GM21723 (cell line): ENCODE data around the gene DNAJC5.

ENCODE experiments used
- ATAC-seq: cut with Tn5 transposase; IDR thresholded peaks from one replicate; pipeline ENCODE4 v1.9.1; 2021; ENCODE audit warnings: mild to moderate bottlenecking, moderate library complexity; ENCODE audit not compliant: unreplicated experiment

DNAJC5 gene

DNA sequence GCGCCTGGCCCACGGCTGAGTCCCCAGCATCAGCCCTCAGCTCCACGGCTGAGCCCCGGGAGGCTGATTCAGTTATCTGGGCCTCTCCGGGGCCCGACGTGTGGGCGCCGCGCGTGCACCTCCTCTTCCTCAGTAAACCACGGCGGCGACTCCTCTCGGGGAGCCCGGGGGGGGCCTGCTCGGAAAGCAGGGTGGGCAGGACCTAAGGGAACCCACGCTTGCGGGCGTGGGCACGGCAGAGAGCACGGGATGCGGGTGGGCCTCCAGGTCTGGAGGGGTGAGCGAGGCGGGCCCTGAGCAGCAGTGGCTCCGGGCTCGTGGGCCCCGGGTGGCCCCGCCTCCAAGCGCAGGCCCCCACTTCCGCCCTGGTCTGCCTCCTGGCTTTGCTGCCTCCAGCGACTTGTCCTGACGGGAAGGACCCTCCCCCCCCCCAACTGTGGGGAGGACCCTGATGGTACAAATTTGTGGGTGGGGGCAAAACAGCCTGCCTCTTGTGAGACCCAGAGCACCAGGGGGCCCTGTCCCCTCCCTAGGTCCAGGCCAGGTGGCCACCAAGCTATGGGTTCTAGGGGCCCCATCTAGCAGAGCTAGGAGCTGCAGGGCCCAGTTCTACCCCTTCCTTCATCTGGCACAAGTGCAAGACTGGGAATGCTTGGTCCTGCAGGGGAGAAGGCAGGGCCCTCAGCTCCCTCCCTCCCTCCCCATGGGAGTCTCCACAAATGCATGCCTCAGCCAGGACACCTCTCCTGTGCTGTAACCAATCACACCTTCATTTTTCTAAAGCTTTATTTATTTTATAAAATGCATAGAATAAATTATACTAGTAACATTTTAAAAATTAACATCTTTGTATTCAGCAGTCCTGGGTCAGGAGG, 44.4 kb downstream of the DNAJC5 start:
- ATAC-seq: no peak

DNA sequence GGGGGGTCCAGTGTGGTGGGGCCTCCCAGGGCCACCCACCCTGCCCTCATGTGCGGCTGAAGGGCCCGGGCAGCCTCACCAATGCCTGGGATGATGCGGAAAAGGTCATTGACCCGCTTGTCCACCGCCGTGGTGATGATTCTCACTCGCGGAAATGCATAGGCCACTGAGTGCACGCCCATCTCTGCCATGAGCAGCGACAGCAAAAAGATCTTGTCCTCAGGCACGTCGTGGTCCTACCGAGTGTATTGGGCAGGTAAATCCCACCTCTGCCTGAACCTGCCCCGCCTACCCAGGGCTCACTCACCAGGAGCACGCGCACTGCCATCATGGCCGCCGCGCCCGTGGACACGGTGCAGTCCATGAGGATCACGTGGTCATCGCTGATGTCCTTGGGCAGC, 45.1 kb downstream of the DNAJC5 start:
- ATAC-seq: no peak

DNA sequence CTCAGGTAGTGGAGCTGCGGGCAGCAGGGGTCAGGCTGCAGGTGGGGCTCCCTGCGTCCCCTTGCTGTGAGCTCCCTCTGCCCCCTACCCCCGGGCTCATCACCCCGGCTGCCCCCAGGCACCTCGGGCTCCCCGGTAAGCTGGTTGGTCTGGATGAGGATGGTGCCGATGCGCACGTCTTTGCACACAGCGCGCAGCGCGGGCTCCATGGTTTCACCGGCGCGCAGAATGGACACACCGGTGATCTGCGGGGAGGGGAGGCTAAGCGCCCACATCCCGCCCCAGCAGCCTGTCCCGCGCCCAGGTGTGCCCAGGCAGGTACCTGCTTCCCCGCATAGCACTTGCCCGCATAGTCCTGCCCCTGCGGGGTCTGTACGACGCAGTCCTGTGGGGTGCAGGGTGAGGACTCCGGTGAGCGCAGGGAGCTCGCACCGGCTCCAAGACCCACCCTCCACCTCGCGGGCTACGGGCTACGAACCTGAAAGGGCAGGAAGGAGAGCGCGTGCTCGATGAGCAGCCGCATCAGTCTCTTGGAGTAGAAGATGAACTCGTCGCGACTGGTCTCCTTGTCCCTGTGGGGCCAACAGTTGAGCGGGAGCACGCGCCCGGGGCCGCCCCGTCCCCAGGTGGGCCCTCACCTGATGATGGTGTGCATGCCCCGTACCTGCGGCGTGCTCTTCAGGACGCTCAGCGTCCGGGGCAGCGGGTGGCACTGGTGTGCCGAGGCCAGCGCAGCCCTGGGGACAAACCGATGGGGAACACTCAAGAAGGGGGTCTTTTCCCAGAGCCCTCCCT, 45.7 kb downstream of the DNAJC5 start:
- no peak for ATAC-seq

DNA sequence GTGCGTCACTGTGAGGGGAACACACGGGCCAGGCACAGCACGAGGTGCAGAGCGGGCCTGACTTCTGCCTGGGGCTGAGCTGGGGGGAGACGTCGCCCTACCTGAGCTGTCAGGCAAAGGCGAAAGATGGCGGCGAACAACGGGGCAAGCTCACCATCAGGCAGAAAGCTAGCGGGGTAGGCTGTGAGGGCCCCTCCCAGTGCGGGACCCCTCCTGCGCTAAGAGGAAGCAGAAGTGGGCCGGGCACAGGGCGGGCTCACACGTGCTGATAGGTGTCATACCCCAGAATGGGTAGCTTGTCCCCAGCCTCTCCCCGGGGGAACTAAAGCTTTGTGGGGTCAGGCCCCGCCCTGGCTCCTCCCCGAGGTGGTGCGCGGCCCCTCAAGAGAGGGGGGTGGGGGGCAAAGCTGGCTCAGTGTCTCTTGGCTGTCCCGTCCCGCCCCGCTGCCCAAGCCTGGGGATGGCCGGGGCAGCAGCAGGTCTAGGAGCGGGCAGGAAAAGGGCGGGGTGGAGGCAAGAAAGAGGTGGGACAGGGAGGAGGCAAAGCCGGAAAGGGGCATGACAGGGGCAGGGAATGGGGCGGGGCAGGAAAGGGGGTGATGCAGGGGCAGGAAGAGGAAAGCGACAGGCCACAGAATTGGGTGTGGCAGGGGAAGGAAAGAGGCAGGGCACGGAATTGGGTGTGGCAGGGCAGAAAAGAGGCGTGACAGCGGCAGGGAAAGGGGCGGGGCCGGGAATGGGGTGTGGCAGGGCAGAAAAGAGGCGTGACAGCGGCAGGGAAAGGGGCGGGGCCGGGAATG, 46.6 kb downstream of the DNAJC5 start:
- no peak for ATAC-seq

DNA sequence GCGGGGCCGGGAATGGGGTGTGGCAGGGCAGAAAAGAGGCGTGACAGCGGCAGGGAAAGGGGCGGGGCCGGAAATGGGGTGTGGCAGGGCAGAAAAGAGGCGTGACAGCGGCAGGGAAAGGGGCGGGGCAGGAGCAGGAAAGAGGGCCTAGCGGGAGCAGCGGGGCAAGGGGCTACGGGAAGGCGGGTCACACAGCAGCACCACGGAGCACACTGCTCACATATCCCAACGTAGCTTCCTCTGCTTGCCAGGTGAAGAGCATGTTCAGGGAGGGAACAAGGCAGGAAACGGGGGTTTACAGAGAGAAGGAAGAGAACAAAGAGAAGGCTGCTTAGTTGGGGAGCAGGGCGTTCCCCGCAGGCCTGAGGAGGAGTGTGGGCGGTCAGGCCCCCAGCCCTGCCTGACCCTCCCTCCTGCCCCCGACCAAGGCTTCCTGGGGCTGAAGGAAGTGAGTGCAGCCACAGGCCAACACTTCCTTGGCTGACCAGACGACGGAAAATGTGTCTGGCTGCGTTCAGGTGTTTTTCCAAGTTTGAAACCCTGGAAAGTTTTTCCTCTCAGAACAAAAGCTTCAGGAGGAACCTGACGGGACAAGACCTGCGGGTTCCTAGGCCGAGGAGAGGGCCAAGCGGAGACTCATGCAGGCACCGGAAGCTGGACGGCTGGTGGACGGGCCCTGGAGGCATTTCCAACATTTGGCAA, 47.5 kb downstream of the DNAJC5 start:
- no peak for ATAC-seq

DNA sequence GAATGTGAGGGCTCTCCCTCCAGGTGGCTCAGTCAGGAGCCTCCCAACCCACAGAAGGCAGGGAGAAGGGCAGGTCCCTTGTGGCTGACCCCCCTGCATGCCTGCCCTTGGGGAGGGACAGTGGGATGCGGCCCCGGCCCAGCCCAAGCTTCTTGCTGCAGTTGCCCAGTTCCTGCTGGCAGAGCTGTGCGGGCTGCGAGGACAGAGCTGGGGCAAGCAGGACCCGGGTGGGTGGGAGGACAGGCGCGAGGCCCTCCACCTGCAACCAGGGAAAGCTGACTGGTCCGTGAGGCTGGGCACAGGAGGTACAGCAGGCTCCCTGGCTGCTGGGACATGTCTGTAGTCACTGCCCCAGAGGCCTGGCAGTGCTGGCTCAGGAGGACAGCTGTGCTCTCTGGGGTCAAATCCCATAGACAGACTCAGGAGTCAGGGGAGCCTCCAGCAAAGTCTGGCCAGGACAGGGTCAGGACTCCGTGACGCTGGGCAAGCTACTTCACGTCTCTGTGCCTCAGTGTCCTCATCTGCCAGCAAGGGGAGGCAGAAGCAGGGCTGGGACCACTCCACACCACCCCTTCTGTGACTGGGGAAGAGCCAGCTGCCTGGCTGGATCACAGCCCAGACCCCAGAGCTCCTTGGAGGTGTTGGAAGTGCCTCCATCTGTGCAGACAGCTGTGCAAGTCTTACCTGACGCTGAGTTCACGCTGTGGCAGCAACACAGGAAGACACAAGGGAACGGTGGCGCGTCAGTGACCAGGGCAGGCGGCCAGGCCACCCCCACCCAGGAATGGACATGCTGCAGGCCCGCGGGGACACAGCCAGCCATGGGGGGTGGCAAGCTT, 48.3 kb downstream of the DNAJC5 start:
- ATAC-seq: no peak

DNA sequence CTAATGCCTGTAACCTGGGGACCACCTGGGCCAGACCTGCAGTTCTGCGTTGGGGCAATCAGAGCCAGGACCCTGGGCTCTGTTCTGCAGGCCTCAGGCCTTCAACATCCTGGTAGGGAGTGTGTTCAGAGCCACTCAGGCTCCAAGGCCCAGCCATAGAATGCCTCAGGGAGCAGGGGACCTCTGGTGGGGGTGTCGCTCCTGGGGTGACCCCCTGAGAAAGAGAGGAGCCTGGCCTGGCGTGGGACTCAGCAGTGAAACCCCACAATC, 48.8 kb downstream of the DNAJC5 start:
- ATAC-seq: no peak

DNA sequence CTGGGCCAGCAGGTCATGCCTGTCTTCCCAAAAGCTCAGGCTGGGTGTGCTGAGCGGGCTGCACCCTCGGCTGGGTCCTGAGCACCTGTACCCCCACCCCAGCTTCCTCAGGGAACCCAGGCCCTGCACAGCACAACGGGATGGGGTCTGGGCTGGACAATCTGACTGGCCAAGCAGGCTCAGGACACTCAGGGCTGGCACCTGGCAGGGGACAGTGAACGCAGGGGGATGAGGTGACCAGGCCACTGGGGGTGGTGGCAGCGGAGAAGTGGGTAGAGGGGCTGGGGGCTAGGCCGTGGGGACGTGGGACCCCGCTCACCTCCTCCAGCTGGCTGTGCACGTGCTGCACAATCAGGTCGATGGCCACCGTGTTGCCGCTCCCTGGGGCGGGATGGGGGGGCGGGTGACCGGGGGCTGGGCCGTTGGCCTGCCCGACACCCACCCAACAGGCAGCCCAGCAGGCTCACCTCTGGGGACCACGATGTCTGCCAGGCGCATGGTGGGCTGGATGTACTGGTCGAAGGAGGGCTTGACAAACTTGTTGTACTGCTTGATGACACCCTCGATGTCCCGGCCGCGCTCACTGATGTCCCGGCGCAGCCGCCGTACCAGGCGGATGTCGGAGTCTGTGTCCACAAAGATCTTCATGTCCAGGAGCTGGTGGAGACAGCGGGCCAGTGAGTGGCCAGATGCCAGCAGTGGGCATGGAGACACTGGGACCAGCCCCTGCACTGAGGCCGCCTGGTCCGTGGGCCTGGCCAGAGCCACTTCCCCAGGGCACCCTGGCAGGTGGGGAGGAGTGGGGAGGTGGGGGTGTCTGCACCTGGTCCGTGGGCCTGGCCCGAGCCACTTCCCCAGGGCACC, 49.4 kb downstream of the DNAJC5 start:
- ATAC-seq: no peak

DNA sequence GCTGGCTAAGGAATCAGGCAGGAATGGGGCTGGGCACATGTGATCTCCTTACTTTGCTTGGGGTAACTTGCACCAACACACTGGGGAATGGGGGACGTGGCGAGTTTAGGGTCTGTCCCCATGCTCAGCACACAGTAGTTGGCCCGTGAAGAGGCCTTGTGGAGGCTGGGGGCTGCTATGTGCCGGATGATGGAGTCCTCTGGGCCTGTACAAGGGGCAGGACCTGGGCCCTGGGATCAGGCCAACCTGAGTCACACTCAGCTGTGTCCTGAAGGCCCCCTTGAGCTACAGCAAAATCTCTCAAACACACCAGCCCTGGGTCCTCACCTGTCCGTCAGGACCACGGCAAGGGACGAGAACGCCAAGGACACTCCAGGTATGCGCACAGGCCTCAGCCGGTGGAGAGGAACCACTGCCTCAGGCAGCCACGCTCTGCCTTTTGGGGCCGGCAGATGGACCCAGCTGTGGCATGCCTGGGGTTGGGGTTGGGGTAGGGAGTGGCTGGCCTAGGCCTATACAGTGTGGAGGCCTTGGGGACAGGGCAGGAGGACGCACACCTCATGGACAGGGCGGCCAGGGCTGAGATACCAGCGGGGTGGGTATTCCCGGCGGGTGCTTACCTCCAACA, 50.2 kb downstream of the DNAJC5 start:
- ATAC-seq: no peak

DNA sequence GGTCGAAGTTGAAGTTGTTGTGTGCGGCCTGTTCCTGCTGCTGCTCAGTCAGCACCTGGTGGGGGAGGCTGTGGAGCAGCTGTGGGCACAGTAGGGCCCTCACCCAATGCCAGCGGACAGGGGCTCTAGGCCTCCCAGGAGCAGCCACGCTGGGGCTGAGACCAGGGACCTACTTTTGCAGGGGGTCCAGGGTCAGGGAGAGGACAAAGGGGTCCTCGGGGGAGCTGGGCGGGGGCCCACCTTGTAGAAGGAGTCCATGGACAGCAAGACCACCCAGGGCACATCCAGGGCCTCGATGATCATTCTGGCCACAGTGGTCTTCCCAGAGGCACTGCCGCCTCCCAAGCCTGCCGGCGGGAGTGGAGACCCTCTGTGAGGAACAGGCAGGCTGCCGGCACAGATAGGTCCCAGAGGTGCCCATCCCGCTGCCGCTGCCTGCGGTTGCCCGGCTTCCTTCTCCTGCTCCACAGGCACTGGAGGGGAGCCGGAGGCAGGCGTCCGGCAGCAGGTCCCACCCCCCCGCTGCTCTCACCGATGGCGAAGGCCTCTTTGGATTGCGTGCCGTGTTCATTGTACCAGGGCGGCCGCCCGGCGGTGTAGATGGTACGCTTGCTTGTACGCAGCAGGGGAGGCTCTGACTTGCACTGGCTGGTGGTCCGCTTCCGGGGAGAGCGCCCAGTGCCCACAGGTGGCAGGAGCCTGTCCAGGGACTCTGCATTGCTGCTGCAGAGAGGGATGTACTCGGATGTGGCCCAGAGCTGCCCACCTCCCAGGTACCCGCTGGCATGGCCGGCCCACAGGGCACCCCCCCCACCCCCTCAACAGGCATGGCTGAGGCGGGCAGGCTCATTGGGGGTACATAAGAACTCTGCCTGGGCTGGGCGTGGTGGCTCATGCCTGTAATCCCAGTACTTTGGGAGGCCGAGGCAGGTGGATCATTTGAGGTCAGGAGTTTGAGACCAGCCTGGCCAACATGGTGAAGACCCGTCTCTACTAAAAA, 51.3 kb downstream of the DNAJC5 start:
- no peak for ATAC-seq

DNA sequence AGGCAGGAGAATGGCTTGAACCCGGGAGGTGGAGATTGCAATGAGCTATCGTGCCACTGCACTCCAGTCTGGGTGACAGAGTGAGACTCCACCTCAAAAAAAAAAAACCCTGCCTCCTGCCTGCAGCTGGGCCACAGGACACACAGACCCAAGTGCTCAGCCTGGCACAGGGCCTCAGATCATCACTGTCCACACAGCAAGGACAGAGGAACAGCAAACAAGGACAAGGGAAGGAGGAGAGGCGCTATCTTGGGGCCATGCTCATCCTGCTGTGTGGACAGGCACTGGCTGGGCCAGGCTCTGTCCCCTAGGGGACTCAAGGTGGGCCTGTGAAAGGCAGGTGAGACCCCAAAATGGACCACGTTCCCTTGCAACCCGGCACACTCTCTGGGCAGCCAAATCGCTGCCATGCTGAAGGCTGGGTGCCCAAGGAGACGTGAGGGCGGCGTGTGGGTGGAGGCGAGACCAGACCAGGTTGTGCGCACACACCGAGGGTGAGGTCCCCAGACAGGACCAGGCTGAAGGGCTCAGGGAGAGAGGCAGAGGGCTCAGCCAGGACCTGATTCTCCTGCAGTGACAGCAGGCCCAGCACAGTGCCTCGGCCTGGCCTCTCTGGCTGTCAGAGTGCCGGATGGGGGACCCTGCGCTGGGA, 52.2 kb downstream of the DNAJC5 start:
- no peak for ATAC-seq

DNA sequence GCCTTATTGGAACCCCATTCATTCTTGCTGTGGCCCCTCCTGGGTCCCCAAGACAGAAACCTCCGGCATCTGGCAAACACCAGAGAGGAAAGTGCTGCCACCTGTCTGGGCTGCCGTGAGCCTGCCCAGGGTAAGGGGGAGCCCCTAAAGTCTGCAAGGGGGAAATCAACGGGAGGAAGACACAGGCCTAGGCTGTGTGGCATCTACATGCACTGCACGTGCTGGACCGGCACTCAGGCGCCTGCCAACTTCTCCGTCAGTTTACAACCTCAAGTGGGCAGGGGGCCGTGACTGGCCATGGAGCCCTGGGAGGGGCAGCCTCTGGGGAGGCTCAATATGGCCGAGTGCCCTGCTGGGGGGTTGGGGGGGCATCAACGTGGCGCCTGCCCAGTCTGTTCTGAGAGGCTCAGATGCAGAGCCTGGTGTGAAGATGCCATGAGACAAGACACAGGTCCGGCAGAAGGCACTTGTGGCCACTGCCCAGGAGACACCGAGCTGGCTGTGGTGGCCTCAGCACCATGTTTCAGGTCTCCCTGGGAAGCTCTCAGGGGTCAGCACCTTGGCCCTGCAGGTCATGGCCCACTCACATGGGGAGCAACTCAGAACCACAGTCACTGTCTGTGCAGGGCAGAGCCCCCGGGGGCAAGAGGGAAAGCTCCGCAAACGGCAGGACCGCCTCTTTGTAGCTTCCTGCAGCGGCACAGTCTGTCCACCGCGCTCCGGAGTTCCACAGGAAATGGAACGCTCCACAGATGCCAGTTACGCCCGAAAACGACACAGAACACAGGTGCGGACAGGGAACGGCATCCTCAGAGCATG, 52.9 kb downstream of the DNAJC5 start:
- ATAC-seq: no peak

DNA sequence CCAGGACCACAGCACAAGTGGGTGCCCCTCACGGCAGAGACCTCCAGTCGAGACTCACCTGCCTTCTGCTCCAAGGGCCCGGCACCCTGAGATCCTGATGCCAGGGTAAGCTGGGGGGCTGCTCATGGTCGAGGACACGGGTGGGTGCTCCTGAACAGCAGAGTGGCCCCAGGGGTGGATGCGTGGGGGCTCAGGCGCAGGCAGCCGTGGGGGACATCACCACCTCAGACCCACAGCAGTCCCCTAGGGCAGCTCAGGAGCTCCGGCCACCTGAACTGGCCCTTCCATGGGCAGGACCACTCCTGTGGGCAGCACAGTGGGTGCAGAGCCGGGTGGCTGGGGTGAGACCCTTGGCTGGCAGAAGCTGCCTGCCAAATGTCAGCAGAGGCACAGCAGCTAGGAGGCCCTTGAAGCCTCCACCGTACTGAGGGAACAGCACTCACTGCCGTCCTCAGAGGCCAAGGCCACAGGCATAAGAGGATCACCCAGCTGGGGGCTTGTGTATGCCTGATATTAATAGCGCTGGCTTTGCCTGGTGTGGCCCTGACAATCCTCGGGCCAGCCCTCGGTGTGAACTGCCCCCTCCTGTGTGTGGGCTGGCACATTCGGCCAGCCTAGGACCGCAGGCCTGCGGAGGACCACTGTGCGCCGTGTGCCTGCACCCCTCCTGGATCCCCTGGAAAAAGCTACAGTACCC, 55.9 kb downstream of the DNAJC5 start:
- ATAC-seq: no peak

DNA sequence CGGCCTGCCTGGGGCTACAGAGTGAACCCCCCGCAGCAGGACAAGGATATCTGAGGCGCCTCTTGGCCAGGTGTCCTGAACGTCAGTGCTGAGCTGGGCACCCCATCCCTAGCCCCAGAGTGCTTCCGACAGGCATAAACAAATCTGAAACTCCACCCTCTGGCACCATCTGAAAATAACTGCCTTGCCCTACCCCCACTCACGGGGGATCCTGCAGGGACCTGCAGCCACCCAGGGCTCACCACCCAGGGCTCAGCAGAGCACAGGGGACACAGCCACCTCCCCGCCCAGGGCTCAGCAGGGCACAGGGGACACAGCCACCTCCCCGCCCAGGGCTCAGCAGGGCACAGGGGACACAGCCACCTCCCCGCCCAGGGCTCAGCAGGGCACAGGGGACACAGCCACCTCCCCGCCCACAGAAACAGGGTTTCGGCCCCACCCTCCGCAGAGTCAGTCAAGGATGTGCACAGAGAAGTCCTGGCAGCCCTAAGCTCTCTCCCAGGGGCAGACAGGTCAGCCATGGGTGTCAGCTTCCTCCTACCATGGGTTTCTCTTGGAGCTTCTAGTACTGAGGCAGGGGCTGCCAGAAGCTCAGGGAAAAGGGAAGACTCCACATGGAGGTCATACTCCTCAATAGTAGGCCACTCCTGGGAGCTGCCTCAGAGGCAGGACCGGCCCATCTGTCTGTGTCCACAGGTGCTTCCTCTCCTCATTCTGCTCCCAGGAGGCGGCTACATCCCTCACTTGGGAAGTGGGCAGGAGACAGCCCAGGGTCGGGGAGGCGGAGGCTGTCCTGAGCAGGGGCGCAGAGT, 56.7 kb downstream of the DNAJC5 start:
- no peak for ATAC-seq

DNA sequence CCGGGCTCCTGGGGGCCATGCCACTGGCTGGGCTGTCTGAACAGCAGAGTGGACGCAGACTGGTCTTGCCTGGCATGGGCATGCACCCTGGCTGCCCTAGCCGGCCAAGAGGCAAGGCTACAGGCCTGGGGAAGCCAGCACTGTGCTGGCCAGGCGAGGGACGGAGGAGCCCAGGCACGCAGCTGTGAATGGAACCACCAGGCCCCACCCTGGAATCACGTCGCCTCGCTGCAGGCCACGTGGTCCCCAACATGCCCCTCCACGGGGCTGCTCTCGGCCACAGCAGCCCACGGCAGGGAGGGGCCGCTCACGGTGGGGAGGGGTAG, 57.2 kb downstream of the DNAJC5 start:
- ATAC-seq: no peak
